GM23338 (cell line): ENCODE data around the gene TMPRSS9. TPM values are rescaled to one million over a fixed set of nuclear protein-coding genes. Genes with fewer than 3 reads are reported as not detected.

Experiments used
- ATAC-seq: fragments of 200-7000 bp; cut with Tn5 transposase; 3 replicates; pipeline ENCODE4 v1.9.1; 2020
- DNase-seq: peaks from one replicate; pipeline ENCODE4 v3.0.0-alpha.2; 2015; ENCODE audit warnings: low spot score
- H2AFZ ChIP-seq: fragments of 200-600 bp; sonication (generic); 2 replicates; pipeline ENCODE4 v1.8.0; 2016; ENCODE audit warnings: antibody characterized with exemption, mild to moderate bottlenecking, moderate library complexity
- H3F3A ChIP-seq: fragments of 200-600 bp; sonication (generic); replicated peaks from 2 replicates; pipeline ENCODE4 v1.8.0; 2017; ENCODE audit warnings: antibody characterized with exemption, mixed run types, low read depth
- H3K27ac ChIP-seq: fragments of 200-600 bp; sonication (generic); 2 replicates; pipeline ENCODE4 v1.6.1; 2016; ENCODE audit warnings: low read depth
- H3K27me3 ChIP-seq: fragments of 200-600 bp; sonication (generic); 2 replicates; pipeline ENCODE4 v1.8.0; 2016; ENCODE audit warnings: mild to moderate bottlenecking, mixed run types, moderate library complexity; ENCODE audit not compliant: insufficient read depth
- H3K36me3 ChIP-seq: fragments of 200-600 bp; sonication (generic); 2 replicates; pipeline ENCODE4 v1.8.0; 2016; ENCODE audit warnings: mild to moderate bottlenecking; ENCODE audit not compliant: insufficient read depth
- H3K4me1 ChIP-seq: fragments of 200-600 bp; sonication (generic); 2 replicates; pipeline ENCODE4 v1.8.0; 2016; ENCODE audit warnings: mild to moderate bottlenecking, moderate library complexity; ENCODE audit not compliant: insufficient read depth
- H3K4me2 ChIP-seq: fragments of 200-600 bp; sonication (generic); 2 replicates; pipeline ENCODE4 v1.7.1; 2017; ENCODE audit warnings: mixed run types
- H3K4me3 ChIP-seq: fragments of 200-600 bp; sonication (generic); 2 replicates; pipeline ENCODE4 v1.6.1; 2016; ENCODE audit warnings: mixed run types
- H3K79me2 ChIP-seq: fragments of 200-600 bp; sonication (generic); replicated peaks from 2 replicates; pipeline ENCODE4 v1.8.0; 2017; ENCODE audit warnings: mild to moderate bottlenecking; ENCODE audit not compliant: insufficient read depth
- H3K9me2 ChIP-seq: fragments of 200-600 bp; sonication (generic); 2 replicates; pipeline ENCODE4 v1.8.0; 2017; ENCODE audit not compliant: insufficient read depth
- H4K20me1 ChIP-seq: fragments of 200-600 bp; sonication (generic); replicated peaks from 2 replicates; pipeline ENCODE4 v1.8.0; 2017; ENCODE audit warnings: mild to moderate bottlenecking; ENCODE audit not compliant: insufficient read depth
- H3K27ac Mint-ChIP-seq: 2 replicates; pipeline ENCODE4 v1.8.0; 2020; ENCODE audit warnings: inconsistent platforms, mild to moderate bottlenecking, moderate library complexity, mixed read lengths
- H3K27me3 Mint-ChIP-seq: 3 replicates; pipeline ENCODE4 v1.8.0; 2022; ENCODE audit warnings: low read depth, mild to moderate bottlenecking, moderate library complexity, mixed read lengths, inconsistent platforms; ENCODE audit not compliant: insufficient read depth, poor library complexity
- H3K36me3 Mint-ChIP-seq: 3 replicates; pipeline ENCODE4 v1.8.0; 2021; ENCODE audit warnings: low read depth, mild to moderate bottlenecking, inconsistent platforms, moderate library complexity, mixed read lengths
- H3K4me1 Mint-ChIP-seq: 3 replicates; pipeline ENCODE4 v1.8.0; 2020; ENCODE audit warnings: mild to moderate bottlenecking, inconsistent platforms, mixed read lengths
- H3K4me3 Mint-ChIP-seq: 3 replicates; pipeline ENCODE4 v1.8.0; 2021; ENCODE audit warnings: moderate library complexity, mild to moderate bottlenecking, inconsistent platforms, mixed read lengths
- H3K9me3 Mint-ChIP-seq: 3 replicates; pipeline ENCODE4 v1.8.0; 2020; ENCODE audit warnings: moderate library complexity, mild to moderate bottlenecking, inconsistent platforms, mixed read lengths
- CREB1 ChIP-seq: fragments of 250-450 bp; sonication (Bioruptor Pico); IDR thresholded peaks from 2 replicates; pipeline ENCODE4 v1.5.0; 2020; ENCODE audit warnings: low read depth, mild to moderate bottlenecking, moderate library complexity
- CTCF ChIP-seq, 2 experiments: fragments of 200-600 bp in 1 of 2; sonication (generic) in 1 of 2; conservative IDR thresholded peaks; 2 replicates each; pipeline versions ENCODE4 v1.5.1 to v1.6.1; 2016 to 2017; ENCODE audit warnings: antibody characterized with exemption in 2 of 2, low read depth in 2 of 2, mild to moderate bottlenecking in 2 of 2, moderate library complexity in 1 of 2
- EZH2phosphoT487 ChIP-seq: fragments of 200-600 bp; sonication (generic); IDR thresholded peaks from one replicate; pipeline ENCODE4 v1.8.1; 2018; ENCODE audit warnings: antibody characterized with exemption; ENCODE audit not compliant: unreplicated experiment
- JUNB ChIP-seq: IDR thresholded peaks from one replicate; pipeline ENCODE4 v1.6.1; 2016; ENCODE audit warnings: antibody characterized with exemption; ENCODE audit not compliant: unreplicated experiment
- POLR2AphosphoS5 ChIP-seq: IDR thresholded peaks from 2 replicates; pipeline ENCODE4 v1.6.1; 2016; ENCODE audit warnings: antibody characterized with exemption, low read depth
- STAT1 ChIP-seq: IDR thresholded peaks from one replicate; pipeline ENCODE4 v1.6.1; 2016; ENCODE audit warnings: antibody characterized with exemption; ENCODE audit not compliant: unreplicated experiment
- ZNF331 ChIP-seq: fragments of 250-450 bp; sonication (Bioruptor Pico); IDR thresholded peaks from 2 replicates; pipeline ENCODE4 v1.5.0; 2020; ENCODE audit warnings: low read depth, mild to moderate bottlenecking, moderate library complexity
- ZNF462 ChIP-seq: fragments of 250-450 bp; sonication (Bioruptor Pico); IDR thresholded peaks from 2 replicates; pipeline ENCODE4 v1.5.0; 2020; ENCODE audit warnings: mild to moderate bottlenecking, moderate library complexity
- polyA plus RNA-seq: library from polyadenylated mRNA; unstranded; fragments of >200 nt; fragmentation: Nextera tagmentation; extraction: Ambion mirVana; gene quantifications from 2 replicates; pipeline ENCODE4 v1.2.1, GENCODE V29; 2016
- total RNA-seq: library from RNA; depleted of rRNA; stranded (reverse); fragments of >200 nt; shearing (Covaris generic); gene quantifications from 2 replicates; pipeline ENCODE4 v1.2.3, GENCODE V29; 2014

Gene TMPRSS9
- total and polyA plus RNA-seq, 2 experiments from 2014 or later: 0.05 to 0.28 TPM

- Mint-ChIP-seq H3K27ac (no peak overlapping the region), H3K4me3 (no peak overlapping the region), H3K36me3 (peaks cover 26% of the 10 kb centered on the region), H3K27me3 (peaks cover 8% of the 10 kb centered on the region), H3K9me3 (no peaks in the 10 kb centered on the region), H3K4me1 (peaks cover 11% of the 10 kb centered on the region)
- Histone ChIP-seq H3K27me3 (no peaks in the 10 kb centered on the region), H3K79me2 (peaks cover 60% of the 10 kb centered on the region), H3K4me2 (no peak overlapping the region), H3K4me3 (no peak overlapping the region), H3K36me3 (peaks cover 2% of the 10 kb centered on the region; the same call in 1 of the 2 replicates), H4K20me1 (peaks cover 19% of the 10 kb centered on the region), H3K9me2 (no peaks in the 10 kb centered on the region), H3K4me1 (peaks cover 5% of the 10 kb centered on the region; the same call in 1 of the 2 replicates), H3F3A (no peaks in the 10 kb centered on the region), H2AFZ (no peak overlapping the region), H3K27ac (no peak overlapping the region)
- TF ChIP-seq POLR2AphosphoS5 (no peak), JUNB (no peak), ZNF331 (CRISPR knock-in tag) (no peak), ZNF462 (no peak), EZH2phosphoT487 (no peak), CTCF (conservative IDR thresholded peaks at IDR 0.05; ENCODE audit: low read depth in 2 of 2) (no peak), CREB1 (no peak), STAT1 (no peak)
- no peak for DNase-seq
- ATAC-seq: no peak
These were observed 84.4 kb downstream of the TMPRSS9 start for GRCh38 chr19:2444251-2445002.
